ENCODE measurements around the gene SARS1. TPM values are rescaled to one million over a fixed set of nuclear protein-coding genes. Genes with fewer than 3 reads are reported as not detected.
A peak's percentile ranks its signal among the peaks of the same experiment; 100 is the strongest.

SARS1 gene
- total and polyA plus RNA-seq, 2 of the 13 experiments (the other 11 are each of a cell fraction or from before 2014, with no cell fraction given), result 103 to 134 TPM

DNA sequence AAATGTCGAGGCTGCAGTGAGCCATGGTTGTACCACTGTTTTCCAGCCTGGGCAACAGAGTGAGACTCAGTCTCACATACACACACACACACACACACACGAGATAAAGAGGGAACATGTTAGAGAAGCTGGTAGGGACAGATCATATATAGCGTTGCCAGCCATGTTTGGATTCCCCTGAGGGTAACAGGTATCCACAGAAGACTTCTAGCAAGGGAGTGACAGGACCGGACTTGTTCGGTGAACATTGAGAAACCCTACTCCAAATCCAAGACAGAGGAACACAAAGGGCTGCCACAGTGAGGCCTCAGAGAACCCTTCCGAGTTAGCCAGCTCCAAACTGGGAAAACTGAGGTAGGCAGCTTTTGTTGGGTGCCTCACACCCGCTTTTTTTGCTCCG is 3.7 kb upstream of the SARS1 start:
- H2AFZ ChIP-seq (ENCODE audit: low read length), result no peak overlapping the region
- intact Hi-C loops (cut with micrococcal nuclease; ENCODE audit: unreplicated experiment) (no loop called here), in situ Hi-C loops (cut with HindIII; ENCODE audit: extremely low pct_ligation_motif_present, low pct_unique_long_range_greater_than_20kb) (no loop called here)
- CTCF ChIA-PET (ENCODE audit: low intra/inter-chr PET ratio, low total read pairs), result interaction anchor here (0.5 kb wide), 1 partner anchor 53 kb away, joined by 3 read pairs; no protein-coding TSS in a partner anchor
- POLR2A ChIA-PET, result interaction anchor here (1.0 to 1.8 kb wide), 2 partner anchors 11 to 110 kb away, joined by 3 to 5 read pairs; no protein-coding TSS in a partner anchor
- H3K4me3 ChIP-seq (replicated peaks in 1 of 3; ENCODE audit: insufficient read depth in 1 of 3, low read depth in 2 of 3, low read length in 3 of 3), result no peak overlapping the region
- H3K9ac ChIP-seq (ENCODE audit: insufficient read depth, low read depth, low read length), result no peak overlapping the region
- H3K27me3 ChIP-seq (ENCODE audit: control insufficient read depth in 1 of 2, insufficient read depth in 2 of 2, low read length in 2 of 2), result peaks cover 0 to 8% of the 10 kb centered on the region in 2 experiments; a peak in 2 of 5 replicates
- H3K4me1 ChIP-seq (ENCODE audit: insufficient read depth, low read length), result peaks cover 26% of the 10 kb centered on the region
- BruUV-seq (replicated peaks), result no TSS peak
- H3K36me3 ChIP-seq (replicated peaks in 1 of 2; ENCODE audit: control insufficient read depth in 1 of 2, insufficient read depth in 2 of 2, low read length in 2 of 2), result no peaks in the 10 kb centered on the region
- WGBS (ENCODE audit: low lambda C conversion rate), result 77% methylated on average over 8 of the region's 8 CpGs
- H4K20me1 ChIP-seq (ENCODE audit: insufficient read depth, low read length), result no peaks in the 10 kb centered on the region
- ATAC-seq (no peak), FAIRE-seq (no peak), DNase-seq (ENCODE audit: low spot score) (no peak)
- peaks cover 12% of the 10 kb centered on the region for H3K79me2 ChIP-seq (ENCODE audit: insufficient read depth, low read length)
- H3K9me3 ChIP-seq (ENCODE audit: low read length), result no peaks in the 10 kb centered on the region
- TF ChIP-seq SUZ12 (IDR thresholded peaks at IDR 0.05; ENCODE audit: low read depth, low read length) (no peak), ARNTL (CRISPR knock-in tag; IDR thresholded peaks at IDR 0.05) (no peak)
- TF ChIP-seq, protein P1, sequence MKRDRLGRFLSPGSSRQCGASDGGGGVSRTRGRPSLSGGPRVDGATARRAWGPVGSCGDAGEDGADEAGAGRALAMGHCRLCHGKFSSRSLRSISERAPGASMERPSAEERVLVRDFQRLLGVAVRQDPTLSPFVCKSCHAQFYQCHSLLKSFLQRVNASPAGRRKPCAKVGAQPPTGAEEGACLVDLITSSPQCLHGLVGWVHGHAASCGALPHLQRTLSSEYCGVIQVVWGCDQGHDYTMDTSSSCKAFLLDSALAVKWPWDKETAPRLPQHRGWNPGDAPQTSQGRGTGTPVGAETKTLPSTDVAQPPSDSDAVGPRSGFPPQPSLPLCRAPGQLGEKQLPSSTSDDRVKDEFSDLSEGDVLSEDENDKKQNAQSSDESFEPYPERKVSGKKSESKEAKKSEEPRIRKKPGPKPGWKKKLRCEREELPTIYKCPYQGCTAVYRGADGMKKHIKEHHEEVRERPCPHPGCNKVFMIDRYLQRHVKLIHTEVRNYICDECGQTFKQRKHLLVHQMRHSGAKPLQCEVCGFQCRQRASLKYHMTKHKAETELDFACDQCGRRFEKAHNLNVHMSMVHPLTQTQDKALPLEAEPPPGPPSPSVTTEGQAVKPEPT (CRISPR knock-in tag; IDR thresholded peaks at IDR 0.05; ENCODE audit: low read depth), result no peak
- peak overlapping the region; percentile 75; the same call in 1 of the 2 replicates for H3K4me2 ChIP-seq (ENCODE audit: low read depth, low read length)
- no peak overlapping the region for H3K27ac ChIP-seq (ENCODE audit: extremely low read length, insufficient read depth, low read length)

DNA sequence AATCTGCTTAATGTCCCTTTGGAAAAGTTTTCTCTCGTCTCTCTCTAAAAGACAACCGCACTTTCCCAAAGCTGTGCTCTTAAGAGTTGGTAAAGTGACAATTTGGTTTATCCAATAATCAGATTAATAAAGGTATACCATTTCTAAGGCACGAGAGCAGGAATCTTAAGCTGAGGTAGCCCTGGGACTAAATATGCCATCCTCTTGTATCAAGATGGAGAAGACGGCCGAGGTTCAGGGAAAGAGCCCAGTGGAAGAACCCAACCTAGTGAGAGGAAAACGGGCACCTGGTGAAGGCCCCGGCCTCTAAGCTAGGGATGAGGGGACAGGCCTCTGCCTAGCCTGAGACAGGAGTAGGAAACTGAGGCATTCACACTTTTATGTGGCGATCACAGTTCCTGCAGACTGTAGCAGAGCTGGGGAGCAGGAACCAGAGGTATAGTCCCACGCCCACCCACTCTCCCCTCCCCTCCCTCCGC is 334 bp upstream of the SARS1 start:
- no peak for ATAC-seq
- TF ChIP-seq ZSCAN25 (CRISPR knock-in tag; IDR thresholded peaks at IDR 0.05) (no peak), ZNF235 (CRISPR knock-in tag; IDR thresholded peaks at IDR 0.05; ENCODE audit: borderline replicate concordance) (no peak), TRIM24 (CRISPR knock-in tag; IDR thresholded peaks at IDR 0.05) (no peak), PPARG (CRISPR knock-in tag; conservative IDR thresholded peaks at IDR 0.05) (0 out of 2 replicates have a peak, but pooled peaks have one; percentile 10), SIX4 (CRISPR knock-in tag; IDR thresholded peaks at IDR 0.05) (no peak), TBX3 (IDR thresholded peaks at IDR 0.05; ENCODE audit: borderline replicate concordance) (no peak), ZNF343 (CRISPR knock-in tag; IDR thresholded peaks at IDR 0.05) (no peak), MXD4 (CRISPR knock-in tag; IDR thresholded peaks at IDR 0.05) (no peak)
- TF ChIP-seq, protein P2, sequence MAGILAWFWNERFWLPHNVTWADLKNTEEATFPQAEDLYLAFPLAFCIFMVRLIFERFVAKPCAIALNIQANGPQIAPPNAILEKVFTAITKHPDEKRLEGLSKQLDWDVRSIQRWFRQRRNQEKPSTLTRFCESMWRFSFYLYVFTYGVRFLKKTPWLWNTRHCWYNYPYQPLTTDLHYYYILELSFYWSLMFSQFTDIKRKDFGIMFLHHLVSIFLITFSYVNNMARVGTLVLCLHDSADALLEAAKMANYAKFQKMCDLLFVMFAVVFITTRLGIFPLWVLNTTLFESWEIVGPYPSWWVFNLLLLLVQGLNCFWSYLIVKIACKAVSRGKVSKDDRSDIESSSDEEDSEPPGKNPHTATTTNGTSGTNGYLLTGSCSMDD (CRISPR knock-in tag; IDR thresholded peaks at IDR 0.05), result no peak
- TF ChIP-seq, protein P3, sequence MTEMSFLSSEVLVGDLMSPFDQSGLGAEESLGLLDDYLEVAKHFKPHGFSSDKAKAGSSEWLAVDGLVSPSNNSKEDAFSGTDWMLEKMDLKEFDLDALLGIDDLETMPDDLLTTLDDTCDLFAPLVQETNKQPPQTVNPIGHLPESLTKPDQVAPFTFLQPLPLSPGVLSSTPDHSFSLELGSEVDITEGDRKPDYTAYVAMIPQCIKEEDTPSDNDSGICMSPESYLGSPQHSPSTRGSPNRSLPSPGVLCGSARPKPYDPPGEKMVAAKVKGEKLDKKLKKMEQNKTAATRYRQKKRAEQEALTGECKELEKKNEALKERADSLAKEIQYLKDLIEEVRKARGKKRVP (CRISPR knock-in tag; IDR thresholded peaks at IDR 0.05), result no peak

More for the DNA sequence above, 334 bp upstream of the SARS1 start:
- no TSS peak for BruUV-seq (replicated peaks)
- Histone ChIP-seq H3K79me2 (ENCODE audit: insufficient read depth, low read length) (peaks cover 40% of the 10 kb centered on the region), H3K4me1 (ENCODE audit: insufficient read depth, low read length) (peaks cover 47% of the 10 kb centered on the region), H4K20me1 (ENCODE audit: insufficient read depth, low read length) (peaks cover under 1% of the 10 kb centered on the region; the same call in 1 of the 2 replicates), H3K9ac (ENCODE audit: insufficient read depth, low read depth, low read length) (peak overlapping the region; percentile 66), H3K27ac (ENCODE audit: extremely low read length, insufficient read depth, low read length) (peak overlapping the region; percentile 27), H3K9me3 (ENCODE audit: low read length) (no peaks in the 10 kb centered on the region), H2AFZ (ENCODE audit: low read length) (peak overlapping the region; percentile 80), H3K36me3 (replicated peaks in 1 of 2; ENCODE audit: control insufficient read depth in 1 of 2, insufficient read depth in 2 of 2, low read length in 2 of 2) (peaks cover 0 to 8% of the 10 kb centered on the region in 2 experiments; a peak in 1 of 5 replicates), H3K4me3 (replicated peaks in 1 of 3; ENCODE audit: insufficient read depth in 1 of 3, low read depth in 2 of 3, low read length in 3 of 3) (peak overlapping the region; percentile 71 to 100 (median 74)), H3K27me3 (ENCODE audit: control insufficient read depth in 1 of 2, insufficient read depth in 2 of 2, low read length in 2 of 2) (peaks cover 0 to 4% of the 10 kb centered on the region in 2 experiments; a peak in 2 of 5 replicates), H3K4me2 (ENCODE audit: low read depth, low read length) (peak overlapping the region; percentile 96)
- FAIRE-seq, result no peak
- intact Hi-C loops (cut with micrococcal nuclease; ENCODE audit: unreplicated experiment) (no loop called here), in situ Hi-C loops (cut with HindIII; ENCODE audit: extremely low pct_ligation_motif_present, low pct_unique_long_range_greater_than_20kb) (no loop called here)
- DNase-seq (ENCODE audit: low spot score), result no peak
- POLR2A ChIA-PET, result interaction anchor here (0.6 to 2.8 kb wide), 24 partner anchors 8 to 335 kb away, joined by 3 to 27 read pairs (median 4); partner anchors contain the start of genes ATXN7L2, GNAI3, PSMA5 and PSRC1
- WGBS (ENCODE audit: low lambda C conversion rate), result 22% methylated on average over 7 of the region's 10 CpGs
- CTCF ChIA-PET (ENCODE audit: low intra/inter-chr PET ratio, low total read pairs), result no interaction called here

Data from HepG2 (cell line).